Measurements from ENCODE around the gene PDE8B. TPM values are rescaled to one million over a fixed set of nuclear protein-coding genes. Genes with fewer than 3 reads are reported as not detected.

PDE8B gene
- total and polyA plus RNA-seq, 8 donors = 2.9 to 11.9 (median 6.9) TPM

DNA sequence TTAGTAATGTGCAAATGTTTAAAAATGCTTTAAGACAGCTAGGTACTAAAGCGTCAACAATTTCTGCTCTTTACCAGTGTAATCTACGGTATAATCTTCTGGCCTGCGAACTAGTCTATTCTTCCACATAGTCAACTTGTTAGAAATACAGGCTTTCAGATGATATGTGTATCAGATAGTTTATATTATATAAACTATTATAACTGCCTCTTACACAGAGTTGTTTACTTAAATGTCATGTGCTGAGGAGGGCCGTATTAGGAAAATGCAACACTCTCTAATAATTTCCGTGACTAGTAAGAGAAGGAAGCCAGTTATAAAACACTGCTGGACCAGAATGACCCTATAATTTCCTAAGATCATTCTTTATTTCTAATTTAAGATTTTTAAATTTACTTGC is 218.0 kb downstream of the PDE8B start:
- Histone ChIP-seq H3K9me3 (no peaks in the 10 kb centered on the region), H3K27me3 (no peaks in the 10 kb centered on the region), H3K36me3 (peaks cover 4 to 29% (median 5%) of the 10 kb centered on the region in 3 donors), H3K4me1 (no peaks in the 10 kb centered on the region), H3K4me3 (no peak overlapping the region), H3K27ac (no peak overlapping the region)
- TF ChIP-seq, protein P1, sequence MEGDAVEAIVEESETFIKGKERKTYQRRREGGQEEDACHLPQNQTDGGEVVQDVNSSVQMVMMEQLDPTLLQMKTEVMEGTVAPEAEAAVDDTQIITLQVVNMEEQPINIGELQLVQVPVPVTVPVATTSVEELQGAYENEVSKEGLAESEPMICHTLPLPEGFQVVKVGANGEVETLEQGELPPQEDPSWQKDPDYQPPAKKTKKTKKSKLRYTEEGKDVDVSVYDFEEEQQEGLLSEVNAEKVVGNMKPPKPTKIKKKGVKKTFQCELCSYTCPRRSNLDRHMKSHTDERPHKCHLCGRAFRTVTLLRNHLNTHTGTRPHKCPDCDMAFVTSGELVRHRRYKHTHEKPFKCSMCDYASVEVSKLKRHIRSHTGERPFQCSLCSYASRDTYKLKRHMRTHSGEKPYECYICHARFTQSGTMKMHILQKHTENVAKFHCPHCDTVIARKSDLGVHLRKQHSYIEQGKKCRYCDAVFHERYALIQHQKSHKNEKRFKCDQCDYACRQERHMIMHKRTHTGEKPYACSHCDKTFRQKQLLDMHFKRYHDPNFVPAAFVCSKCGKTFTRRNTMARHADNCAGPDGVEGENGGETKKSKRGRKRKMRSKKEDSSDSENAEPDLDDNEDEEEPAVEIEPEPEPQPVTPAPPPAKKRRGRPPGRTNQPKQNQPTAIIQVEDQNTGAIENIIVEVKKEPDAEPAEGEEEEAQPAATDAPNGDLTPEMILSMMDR (IDR thresholded peaks at IDR 0.05) = no peak
- no peak for ATAC-seq
- DNase-seq = no peak
- WGBS, 2 donors = 89 to 93% methylated on average over 5 of the region's 5 CpGs
- FAIRE-seq = no peak
- intact Hi-C loops (cut with DNase I) = no loop called here

DNA sequence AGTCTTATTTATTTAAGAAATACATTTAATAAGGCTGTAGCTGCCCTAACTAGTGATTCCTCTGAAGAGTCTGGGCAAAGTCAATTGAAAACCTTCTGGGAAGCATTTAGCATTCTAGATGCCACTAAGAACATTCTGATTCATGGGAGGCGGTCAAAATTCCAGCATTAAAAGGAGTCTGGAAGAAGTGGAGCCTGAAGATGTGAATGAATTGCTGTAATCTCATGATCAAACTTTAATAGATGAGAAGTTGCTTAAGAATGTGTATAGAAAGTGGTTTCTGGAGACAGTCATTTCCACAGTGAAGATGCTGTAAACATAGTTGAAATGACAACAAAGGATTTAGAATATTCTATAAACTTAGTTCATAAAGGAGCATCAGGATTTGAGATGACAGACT is 220.2 kb downstream of the PDE8B start:
- WGBS, 2 donors = 95 to 99% methylated on average over 1 of the region's 1 CpG
- H3K36me3 ChIP-seq = peaks cover 4 to 34% (median 8%) of the 10 kb centered on the region in 3 donors

DNA sequence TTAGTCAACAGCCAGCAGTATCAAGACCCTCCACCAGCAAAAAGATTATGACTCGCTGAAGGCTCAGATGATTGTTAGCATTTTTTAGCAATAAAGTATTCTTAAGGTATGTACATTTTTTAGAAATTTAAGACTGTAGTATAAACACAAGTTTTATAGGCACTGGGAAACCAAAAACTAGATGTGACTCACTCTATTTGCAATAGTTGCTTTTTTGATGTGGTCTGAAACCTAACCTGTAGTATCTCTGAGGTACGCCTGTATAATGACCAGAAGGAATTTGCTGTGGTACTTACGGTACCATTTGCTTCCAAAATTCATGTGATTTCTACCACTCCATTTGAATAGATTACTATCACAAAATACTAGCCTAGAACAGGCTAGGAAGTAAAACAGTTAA is 220.8 kb downstream of the PDE8B start:
- Histone ChIP-seq H3K4me3 (no peak overlapping the region), H3K27ac (no peak overlapping the region), H3K27me3 (no peaks in the 10 kb centered on the region), H3K4me1 (no peaks in the 10 kb centered on the region), H3K36me3 (peaks cover 4 to 33% (median 8%) of the 10 kb centered on the region in 3 donors), H3K9me3 (no peaks in the 10 kb centered on the region)
- TF ChIP-seq, protein P1 (IDR thresholded peaks at IDR 0.05) = no peak
- WGBS, 2 donors = 95 to 97% methylated on average over 3 of the region's 3 CpGs
- ATAC-seq = no peak
- no peak for DNase-seq
- FAIRE-seq = no peak
- intact Hi-C loops (cut with DNase I) = no loop called here

More for the DNA sequence above, 220.2 kb downstream of the PDE8B start:
- ATAC-seq (no peak), FAIRE-seq (no peak), DNase-seq (no peak)
- TF ChIP-seq, protein P1 (IDR thresholded peaks at IDR 0.05) = no peak
- no peaks in the 10 kb centered on the region for H3K4me1 ChIP-seq
- H3K27me3 ChIP-seq = no peaks in the 10 kb centered on the region
- intact Hi-C loops (cut with DNase I) = no loop called here
- H3K4me3 ChIP-seq = no peak overlapping the region
- no peak overlapping the region for H3K27ac ChIP-seq
- H3K9me3 ChIP-seq = no peaks in the 10 kb centered on the region

DNA sequence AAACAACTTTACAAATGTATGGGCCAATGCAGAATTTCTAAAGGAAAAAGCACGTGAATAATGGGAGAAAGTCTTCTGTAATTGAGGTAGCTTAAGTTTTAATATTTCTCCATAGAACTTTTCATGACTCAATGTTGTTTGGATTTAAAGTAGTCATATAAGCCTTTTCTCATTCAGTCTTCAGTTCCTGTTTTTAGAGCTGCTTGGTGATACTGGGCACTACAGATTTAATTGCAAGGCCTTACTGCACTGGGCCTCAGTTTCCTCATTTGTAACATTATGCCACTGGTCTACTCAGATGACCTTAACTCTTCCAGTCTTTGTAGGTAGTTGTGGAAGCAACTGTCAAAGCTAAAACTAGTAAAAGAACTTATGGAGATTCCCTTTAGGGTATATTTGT is 221.2 kb downstream of the PDE8B start:
- 86 to 93% methylated on average over 1 of the region's 1 CpG for WGBS, 2 donors
- Histone ChIP-seq H3K36me3 (peaks cover 4 to 33% (median 8%) of the 10 kb centered on the region in 3 donors), H3K9me3 (no peaks in the 10 kb centered on the region), H3K27ac (no peak overlapping the region), H3K4me3 (no peak overlapping the region), H3K4me1 (no peaks in the 10 kb centered on the region), H3K27me3 (no peaks in the 10 kb centered on the region)
- DNase-seq (no peak), FAIRE-seq (no peak), ATAC-seq (no peak)
- intact Hi-C loops (cut with DNase I) = no loop called here
- TF ChIP-seq, protein P1 (IDR thresholded peaks at IDR 0.05) = no peak

DNA sequence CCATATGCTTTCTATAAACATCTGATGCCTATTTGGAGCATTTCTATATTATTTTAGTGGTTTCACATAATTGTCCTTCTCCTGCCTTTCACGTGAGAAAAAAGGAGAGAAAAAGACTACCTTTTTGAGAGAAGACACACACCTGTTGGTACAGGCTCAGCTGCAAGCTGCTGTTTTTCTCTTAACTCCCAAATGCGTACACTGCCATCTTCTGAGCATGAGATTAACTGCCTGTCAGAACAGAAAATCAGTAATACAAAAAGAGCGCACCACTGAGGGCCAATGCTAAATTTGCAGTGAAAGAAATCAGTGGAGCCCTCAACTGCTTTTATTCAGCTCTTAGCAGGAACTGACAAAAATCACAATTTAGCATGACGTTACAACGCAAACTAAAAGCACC is 226.7 kb downstream of the PDE8B start:
- FAIRE-seq = no peak
- no peaks in the 10 kb centered on the region for H3K27me3 ChIP-seq
- TF ChIP-seq, protein P1 (IDR thresholded peaks at IDR 0.05) = no peak
- H3K4me3 ChIP-seq = no peak overlapping the region
- intact Hi-C loops (cut with DNase I) = no loop called here
- ATAC-seq = peak in 3 of 4 donors; percentile 55 to 76 (median 67)
- no peak overlapping the region for H3K27ac ChIP-seq
- WGBS, 2 donors = 81 to 83% methylated on average over 5 of the region's 5 CpGs
- H3K4me1 ChIP-seq = no peaks in the 10 kb centered on the region
- peaks cover 3 to 14% (median 8%) of the 10 kb centered on the region in 3 donors for H3K36me3 ChIP-seq
- no peaks in the 10 kb centered on the region for H3K9me3 ChIP-seq
- no peak for DNase-seq

All from pancreas (tissue), 10 donors.